K562 (cell line): ENCODE measurements around the gene ARSI. TPM values are rescaled to one million over a fixed set of nuclear protein-coding genes. Genes with fewer than 3 reads are reported as not detected.

Experiments
- ATAC-seq: fragments of 200-7000 bp; cut with Tn5 transposase; 3 replicates; pipeline ENCODE4 v1.9.1; 2020; ENCODE audit warnings: moderate library complexity
- BruUV-seq: library from RNA; stranded (reverse); fragments of 400-500 nt; replicated peaks from 2 replicates; lab custom pipeline; 2021; lab: Mats Ljungman, UMichigan
- CTCF ChIA-PET: fragments of 300-600 bp; formaldehyde crosslinking; extraction: SDS; loops from one replicate; lab custom pipeline; 2021; ENCODE audit warnings: low intra/inter-chr PET ratio; lab: Yijun Ruan, JAX
- POLR2A ChIA-PET: fragments of 300-600, 350-650 bp; sonication (Branson Sonifier 250); formaldehyde crosslinking; extraction: SDS; loops from one replicate; lab custom pipeline; 2021; ENCODE audit warnings: antibody characterized with exemption, inconsistent platforms; lab: Yijun Ruan, JAX
- DNase-seq, 4 experiments: peaks; one replicate each; pipeline versions ENCODE4 v3.0.0 to v3.0.0-alpha.2; 2011 to 2018; ENCODE audit warnings: low spot score in 3 of 4, mixed read lengths in 3 of 4; ENCODE audit errors: extremely low read depth in 1 of 4
- FAIRE-seq: peaks from 2 replicates; lab custom pipeline; 2011; peaks lifted over from hg19 to GRCh38; lab: Jason Lieb, UNC
- H2AFZ ChIP-seq: 2 replicates; pipeline ENCODE4 v1.6.0; 2011; ENCODE audit warnings: low read depth, low read length, control low read depth, inconsistent platforms
- H3K27ac ChIP-seq: fragments of 200-600 bp; 3 replicates; pipeline ENCODE4 v1.8.0; 2011; ENCODE audit warnings: low read depth, mild to moderate bottlenecking, control low read depth, inconsistent platforms, low read length, moderate library complexity, mixed read lengths; ENCODE audit errors: extremely low read depth
- H3K27me3 ChIP-seq, 2 experiments: fragments of 300-600 bp in 1 of 2; 2 replicates in 1 of 2; 3 replicates in 1 of 2; pipeline versions ENCODE4 v1.6.0 to v1.8.0; 2011; ENCODE audit warnings: inconsistent platforms in 2 of 2, low read length in 2 of 2, mild to moderate bottlenecking in 1 of 2, mixed read lengths in 1 of 2, moderate library complexity in 1 of 2; ENCODE audit not compliant: control insufficient read depth in 2 of 2, insufficient read depth in 2 of 2
- H3K36me3 ChIP-seq: fragments of 300-600 bp; 3 replicates; pipeline ENCODE4 v1.8.0; 2011; ENCODE audit warnings: mild to moderate bottlenecking, low read length, inconsistent platforms; ENCODE audit not compliant: control insufficient read depth, insufficient read depth
- H3K4me1 ChIP-seq, 2 experiments: fragments of 200-600 bp in 1 of 2; replicated peaks in 1 of 2; 2 replicates in 1 of 2; 3 replicates in 1 of 2; pipeline versions ENCODE4 v1.5.1 to v1.8.0; 2011; ENCODE audit warnings: inconsistent platforms in 2 of 2, low read length in 2 of 2, mild to moderate bottlenecking in 1 of 2, mixed read lengths in 1 of 2, moderate library complexity in 1 of 2; ENCODE audit not compliant: control insufficient read depth in 2 of 2, insufficient read depth in 2 of 2
- H3K4me2 ChIP-seq: 2 replicates; pipeline ENCODE4 v1.6.1; 2011; ENCODE audit warnings: low read length, control low read depth, inconsistent platforms, mixed read lengths; ENCODE audit not compliant: insufficient read depth
- H3K4me3 ChIP-seq: fragments of 200-600 bp; sonication (generic), shearing (Covaris generic); 2 replicates; pipeline ENCODE4 v1.5.1; 2016; ENCODE audit warnings: control low read depth, inconsistent platforms
- H3K79me2 ChIP-seq: fragments of 200-600 bp; 3 replicates; pipeline ENCODE4 v1.8.0; 2011; ENCODE audit warnings: low read length, inconsistent platforms; ENCODE audit not compliant: control insufficient read depth, insufficient read depth
- H3K9ac ChIP-seq, 2 experiments: 2 replicates each; pipeline versions ENCODE4 v1.6.0 to v1.6.1; 2011; ENCODE audit warnings: low read depth in 2 of 2, low read length in 2 of 2, control low read depth in 1 of 2, inconsistent platforms in 1 of 2, mild to moderate bottlenecking in 1 of 2, mixed read lengths in 1 of 2; ENCODE audit not compliant: insufficient read depth in 1 of 2
- H3K9me1 ChIP-seq: one replicate; pipeline ENCODE4 v1.6.0; 2011; ENCODE audit warnings: inconsistent platforms, mild to moderate bottlenecking, low read length, moderate library complexity; ENCODE audit not compliant: control insufficient read depth, insufficient read depth
- H3K9me3 ChIP-seq: replicated peaks from 2 replicates; pipeline ENCODE4 v1.5.1; 2011; ENCODE audit warnings: low read depth, low read length, inconsistent platforms; ENCODE audit not compliant: control insufficient read depth, insufficient read depth
- H4K20me1 ChIP-seq: replicated peaks from 2 replicates; pipeline ENCODE4 v1.6.1; 2011; ENCODE audit warnings: low read length, inconsistent platforms, mixed read lengths; ENCODE audit not compliant: control insufficient read depth, insufficient read depth
- CBFA2T3 ChIP-seq: fragments of 450-650 bp; IDR thresholded peaks from 2 replicates; pipeline ENCODE4 v1.6.1; 2017
- FOXA3 ChIP-seq, 2 experiments: fragments of 450-650 bp in 1 of 2; sonication (generic) in 1 of 2; formaldehyde crosslinking; IDR thresholded peaks in 1 of 2; conservative IDR thresholded peaks in 1 of 2; 2 replicates each; pipeline versions ENCODE4 v1.4.0 to v1.8.0; 2020 to 2022; ENCODE audit warnings: mild to moderate bottlenecking in 2 of 2, missing genetic modification reagents in 1 of 2
- PRMT5 ChIP-seq: sonication (generic); formaldehyde crosslinking; IDR thresholded peaks from 2 replicates; pipeline ENCODE4 v1.5.0; 2020; ENCODE audit warnings: missing genetic modification reagents
- ZBTB7A ChIP-seq: IDR thresholded peaks from 2 replicates; pipeline ENCODE4 v1.6.1; 2011; ENCODE audit warnings: low read depth, mild to moderate bottlenecking, low read length, moderate library complexity, borderline replicate concordance; ENCODE audit not compliant: control insufficient read depth
- ZFP36 ChIP-seq: fragments of 150-350 bp; IDR thresholded peaks from 2 replicates; pipeline ENCODE4 v1.6.1; 2018; ENCODE audit warnings: low read length, low read depth; ENCODE audit not compliant: partially characterized antibody
- WGBS: fragments of 100-300 bp; shearing (Covaris generic); methylation state at CpG from one replicate; pipeline ENCODE4 v1.1.6; 2016; ENCODE audit warnings: low coverage, mixed read lengths; ENCODE audit not compliant: insufficient coverage; ENCODE audit errors: missing lambda C conversion rate; 5-methylcytosine and 5-hydroxymethylcytosine counted together
- in situ Hi-C: fragments of 300-500 bp; cut with MboI; formaldehyde crosslinking; loops from 4 replicates; pipeline ENCODE4 v1.15.0; 2018; ENCODE audit warnings: inconsistent platforms, mixed read lengths
- intact Hi-C: fragments of 100-400 bp; cut with micrococcal nuclease; formaldehyde crosslinking; loops from 2 replicates; pipeline ENCODE4 v1.14.2; 2022
- polyA plus RNA-seq, 8 experiments: library from polyadenylated mRNA; depleted of rRNA in 4 of 8; stranded (reverse) in 5 of 8; unstranded in 3 of 8; fragments of >200 nt; fragmentation: Nextera tagmentation in 2 of 8; fragmentation: Illumina TruSeq in 1 of 8; extraction: Ambion mirVana in 2 of 8; extraction: Trizol in 1 of 8; gene quantifications; 2 replicates each; pipeline versions ENCODE4 v1.2.1 to v1.2.3, GENCODE V29; 2011 to 2014; ENCODE audit warnings: inconsistent platforms in 1 of 8, missing spikeins in 1 of 8
- total RNA-seq, 7 experiments: library from RNA; depleted of rRNA in 6 of 7; stranded (reverse); fragments of >200 nt in 6 of 7; fragmentation: Illumina TruSeq in 2 of 7; extraction: Trizol in 2 of 7; gene quantifications; 2 replicates each; pipeline versions ENCODE4 v1.2.1 to v1.2.3, GENCODE V29; 2011 to 2021; ENCODE audit warnings: low replicate concordance in 1 of 7
- TF ChIP-seq, protein P1 (sequence below): fragments of 450-650 bp; IDR thresholded peaks from 2 replicates; pipeline ENCODE4 v1.6.1; 2016; ENCODE audit warnings: mild to moderate bottlenecking
- TF ChIP-seq, protein P2 (sequence below): fragments of 450-650 bp; IDR thresholded peaks from 2 replicates; pipeline ENCODE4 v1.6.1; 2017; ENCODE audit warnings: antibody characterized with exemption, mild to moderate bottlenecking
- TF ChIP-seq, protein P3 (sequence below): fragments of 250-450 bp; sonication (Bioruptor Pico); IDR thresholded peaks from 2 replicates; pipeline ENCODE4 v1.5.0; 2020; ENCODE audit warnings: mild to moderate bottlenecking, borderline replicate concordance

Gene ARSI
- total and polyA plus RNA-seq, 9 of the 15 experiments (the other 6 are each of a cell fraction or from before 2014, with no cell fraction given) = 0.04 to 0.07 TPM; not detected in 7

DNA sequence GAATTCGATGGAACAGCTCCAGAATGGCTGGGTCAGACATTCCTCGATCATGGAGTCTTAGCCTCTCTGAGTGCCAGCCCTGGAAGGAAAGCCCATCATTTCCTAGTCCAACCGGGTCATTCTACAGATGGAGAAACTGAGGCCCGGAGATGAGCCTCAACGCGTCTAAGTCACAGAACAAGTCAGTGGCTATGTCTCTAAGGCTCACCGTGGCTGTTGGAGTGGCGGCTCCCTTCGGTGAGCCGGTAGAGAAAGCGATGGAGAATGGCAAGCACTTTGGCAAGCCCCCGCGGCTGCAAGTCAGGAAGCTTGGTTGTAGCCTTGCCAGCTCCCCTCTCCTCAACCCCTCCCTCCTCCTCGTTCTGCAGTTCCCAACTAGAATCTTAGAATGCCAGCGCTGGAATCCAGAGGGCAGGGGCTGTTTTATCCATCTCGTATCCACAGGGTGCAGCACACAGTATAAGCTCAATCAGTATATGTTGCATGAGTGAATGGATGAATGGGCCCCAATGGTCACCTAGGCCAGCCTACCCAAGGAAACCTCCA is 438 bp upstream of the ARSI start:
- no peak overlapping the region for H3K4me2 ChIP-seq
- POLR2A ChIA-PET = interaction anchor here (0.6 to 0.7 kb wide), 2 partner anchors 13 to 16 kb away, joined by 3 to 5 read pairs; no protein-coding TSS in a partner anchor
- TF ChIP-seq ZFP36 (no peak), CBFA2T3 (no peak), PRMT5 (CRISPR knock-in tag) (no peak), ZBTB7A (no peak), FOXA3 (CRISPR knock-in tag; conservative IDR thresholded peaks at IDR 0.05 in 1 of 2, IDR thresholded peaks at IDR 0.05 in 1 of 2) (no peak)
- TF ChIP-seq, protein P1, sequence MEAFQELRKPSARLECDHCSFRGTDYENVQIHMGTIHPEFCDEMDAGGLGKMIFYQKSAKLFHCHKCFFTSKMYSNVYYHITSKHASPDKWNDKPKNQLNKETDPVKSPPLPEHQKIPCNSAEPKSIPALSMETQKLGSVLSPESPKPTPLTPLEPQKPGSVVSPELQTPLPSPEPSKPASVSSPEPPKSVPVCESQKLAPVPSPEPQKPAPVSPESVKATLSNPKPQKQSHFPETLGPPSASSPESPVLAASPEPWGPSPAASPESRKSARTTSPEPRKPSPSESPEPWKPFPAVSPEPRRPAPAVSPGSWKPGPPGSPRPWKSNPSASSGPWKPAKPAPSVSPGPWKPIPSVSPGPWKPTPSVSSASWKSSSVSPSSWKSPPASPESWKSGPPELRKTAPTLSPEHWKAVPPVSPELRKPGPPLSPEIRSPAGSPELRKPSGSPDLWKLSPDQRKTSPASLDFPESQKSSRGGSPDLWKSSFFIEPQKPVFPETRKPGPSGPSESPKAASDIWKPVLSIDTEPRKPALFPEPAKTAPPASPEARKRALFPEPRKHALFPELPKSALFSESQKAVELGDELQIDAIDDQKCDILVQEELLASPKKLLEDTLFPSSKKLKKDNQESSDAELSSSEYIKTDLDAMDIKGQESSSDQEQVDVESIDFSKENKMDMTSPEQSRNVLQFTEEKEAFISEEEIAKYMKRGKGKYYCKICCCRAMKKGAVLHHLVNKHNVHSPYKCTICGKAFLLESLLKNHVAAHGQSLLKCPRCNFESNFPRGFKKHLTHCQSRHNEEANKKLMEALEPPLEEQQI = no peak
- TF ChIP-seq, protein P2, sequence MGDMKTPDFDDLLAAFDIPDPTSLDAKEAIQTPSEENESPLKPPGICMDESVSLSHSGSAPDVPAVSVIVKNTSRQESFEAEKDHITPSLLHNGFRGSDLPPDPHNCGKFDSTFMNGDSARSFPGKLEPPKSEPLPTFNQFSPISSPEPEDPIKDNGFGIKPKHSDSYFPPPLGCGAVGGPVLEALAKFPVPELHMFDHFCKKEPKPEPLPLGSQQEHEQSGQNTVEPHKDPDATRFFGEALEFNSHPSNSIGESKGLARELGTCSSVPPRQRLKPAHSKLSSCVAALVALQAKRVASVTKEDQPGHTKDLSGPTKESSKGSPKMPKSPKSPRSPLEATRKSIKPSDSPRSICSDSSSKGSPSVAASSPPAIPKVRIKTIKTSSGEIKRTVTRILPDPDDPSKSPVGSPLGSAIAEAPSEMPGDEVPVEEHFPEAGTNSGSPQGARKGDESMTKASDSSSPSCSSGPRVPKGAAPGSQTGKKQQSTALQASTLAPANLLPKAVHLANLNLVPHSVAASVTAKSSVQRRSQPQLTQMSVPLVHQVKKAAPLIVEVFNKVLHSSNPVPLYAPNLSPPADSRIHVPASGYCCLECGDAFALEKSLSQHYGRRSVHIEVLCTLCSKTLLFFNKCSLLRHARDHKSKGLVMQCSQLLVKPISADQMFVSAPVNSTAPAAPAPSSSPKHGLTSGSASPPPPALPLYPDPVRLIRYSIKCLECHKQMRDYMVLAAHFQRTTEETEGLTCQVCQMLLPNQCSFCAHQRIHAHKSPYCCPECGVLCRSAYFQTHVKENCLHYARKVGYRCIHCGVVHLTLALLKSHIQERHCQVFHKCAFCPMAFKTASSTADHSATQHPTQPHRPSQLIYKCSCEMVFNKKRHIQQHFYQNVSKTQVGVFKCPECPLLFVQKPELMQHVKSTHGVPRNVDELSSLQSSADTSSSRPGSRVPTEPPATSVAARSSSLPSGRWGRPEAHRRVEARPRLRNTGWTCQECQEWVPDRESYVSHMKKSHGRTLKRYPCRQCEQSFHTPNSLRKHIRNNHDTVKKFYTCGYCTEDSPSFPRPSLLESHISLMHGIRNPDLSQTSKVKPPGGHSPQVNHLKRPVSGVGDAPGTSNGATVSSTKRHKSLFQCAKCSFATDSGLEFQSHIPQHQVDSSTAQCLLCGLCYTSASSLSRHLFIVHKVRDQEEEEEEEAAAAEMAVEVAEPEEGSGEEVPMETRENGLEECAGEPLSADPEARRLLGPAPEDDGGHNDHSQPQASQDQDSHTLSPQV = no peak
- TF ChIP-seq, protein P3, sequence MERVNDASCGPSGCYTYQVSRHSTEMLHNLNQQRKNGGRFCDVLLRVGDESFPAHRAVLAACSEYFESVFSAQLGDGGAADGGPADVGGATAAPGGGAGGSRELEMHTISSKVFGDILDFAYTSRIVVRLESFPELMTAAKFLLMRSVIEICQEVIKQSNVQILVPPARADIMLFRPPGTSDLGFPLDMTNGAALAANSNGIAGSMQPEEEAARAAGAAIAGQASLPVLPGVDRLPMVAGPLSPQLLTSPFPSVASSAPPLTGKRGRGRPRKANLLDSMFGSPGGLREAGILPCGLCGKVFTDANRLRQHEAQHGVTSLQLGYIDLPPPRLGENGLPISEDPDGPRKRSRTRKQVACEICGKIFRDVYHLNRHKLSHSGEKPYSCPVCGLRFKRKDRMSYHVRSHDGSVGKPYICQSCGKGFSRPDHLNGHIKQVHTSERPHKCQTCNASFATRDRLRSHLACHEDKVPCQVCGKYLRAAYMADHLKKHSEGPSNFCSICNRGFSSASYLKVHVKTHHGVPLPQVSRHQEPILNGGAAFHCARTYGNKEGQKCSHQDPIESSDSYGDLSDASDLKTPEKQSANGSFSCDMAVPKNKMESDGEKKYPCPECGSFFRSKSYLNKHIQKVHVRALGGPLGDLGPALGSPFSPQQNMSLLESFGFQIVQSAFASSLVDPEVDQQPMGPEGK = no peak
- TF ChIP-seq, all 486 proteins: peak for 0
- Histone ChIP-seq H3K27me3 (peaks cover 19 to 53% of the 10 kb centered on the region in 2 experiments), H3K9ac (no peak overlapping the region), H3K4me3 (no peak overlapping the region), H3K36me3 (no peaks in the 10 kb centered on the region), H2AFZ (no peak overlapping the region), H3K9me3 (no peaks in the 10 kb centered on the region), H3K9me1 (no peaks in the 10 kb centered on the region), H4K20me1 (no peaks in the 10 kb centered on the region), H3K27ac (no peak overlapping the region), H3K4me1 (peaks cover 0 to 10% of the 10 kb centered on the region in 2 experiments; a peak in 1 of 5 replicates), H3K79me2 (no peaks in the 10 kb centered on the region)
- DNase-seq = no peak
- WGBS = 31% methylated on average over 14 of the region's 16 CpGs
- CTCF ChIA-PET = no interaction called here
- BruUV-seq = no TSS peak
- in situ Hi-C loops (no loop called here), intact Hi-C loops (no loop called here)
- ATAC-seq = no peak
- no peak for FAIRE-seq
